ENCODE results near the gene IFT25. TPM values are rescaled to one million over a fixed set of nuclear protein-coding genes. Genes with fewer than 3 reads are reported as not detected.

The IFT25 gene
- total and polyA plus RNA-seq, 2 of the 13 experiments (the other 11 are each of a cell fraction or from before 2014, with no cell fraction given), result 19.7 to 48.0 TPM

GRCh38 chr1:53956308-53957168 is 11.0 kb upstream of the IFT25 start (continued):
- TF ChIP-seq TEAD3 (CRISPR knock-in tag; optimal IDR thresholded peaks at IDR 0.05; ENCODE audit: borderline replicate concordance) (no peak), ZNF782 (CRISPR knock-in tag; IDR thresholded peaks at IDR 0.05; ENCODE audit: borderline replicate concordance) (no peak), TBP (CRISPR knock-in tag; IDR thresholded peaks at IDR 0.05) (no peak), ZNF34 (CRISPR knock-in tag; IDR thresholded peaks at IDR 0.05; ENCODE audit: borderline replicate concordance) (no peak), RFX3 (CRISPR knock-in tag; IDR thresholded peaks at IDR 0.05) (no peak)

GRCh38 chr1:53954128-53954527 is 8.6 kb upstream of the IFT25 start:
- in situ Hi-C loops (cut with HindIII; ENCODE audit: extremely low pct_ligation_motif_present, low pct_unique_long_range_greater_than_20kb) (no loop called here), intact Hi-C loops (cut with micrococcal nuclease; ENCODE audit: unreplicated experiment) (no loop called here)
- ChIA-PET POLR2A (interaction anchor here (1.2 kb wide), 1 partner anchor 8 kb away, joined by 5 read pairs; the partner anchor contains the start of genes IFT25 and LRRC42), CTCF (ENCODE audit: low intra/inter-chr PET ratio, low total read pairs) (no interaction called here)
- FAIRE-seq (no peak), ATAC-seq (no peak), DNase-seq (ENCODE audit: low spot score) (no peak)
- H3K79me2 ChIP-seq (ENCODE audit: insufficient read depth, low read length), result peaks cover 18% of the 10 kb centered on the region
- no peak overlapping the region for H3K4me3 ChIP-seq (replicated peaks in 1 of 3; ENCODE audit: insufficient read depth in 1 of 3, low read depth in 2 of 3, low read length in 3 of 3)
- no peaks in the 10 kb centered on the region for H3K9me3 ChIP-seq (ENCODE audit: low read length)
- peaks cover 11 to 62% of the 10 kb centered on the region in 2 experiments for H3K36me3 ChIP-seq (replicated peaks in 1 of 2; ENCODE audit: control insufficient read depth in 1 of 2, insufficient read depth in 2 of 2, low read length in 2 of 2)
- H4K20me1 ChIP-seq (ENCODE audit: insufficient read depth, low read length), result no peaks in the 10 kb centered on the region
- WGBS (ENCODE audit: low lambda C conversion rate), result 93% methylated on average over 2 of the region's 2 CpGs
- no TSS peak for BruUV-seq (replicated peaks)
- H2AFZ ChIP-seq (ENCODE audit: low read length), result no peak overlapping the region
- no peak overlapping the region for H3K4me2 ChIP-seq (ENCODE audit: low read depth, low read length)
- no peaks in the 10 kb centered on the region for H3K27me3 ChIP-seq (ENCODE audit: control insufficient read depth in 1 of 2, insufficient read depth in 2 of 2, low read length in 2 of 2)
- H3K27ac ChIP-seq (ENCODE audit: extremely low read length, insufficient read depth, low read length), result no peak overlapping the region
- H3K4me1 ChIP-seq (ENCODE audit: insufficient read depth, low read length), result peaks cover 43% of the 10 kb centered on the region
- no peak overlapping the region for H3K9ac ChIP-seq (ENCODE audit: insufficient read depth, low read depth, low read length)
- TF ChIP-seq STAT6 (CRISPR knock-in tag; IDR thresholded peaks at IDR 0.05; ENCODE audit: borderline replicate concordance), result no peak
- TF ChIP-seq ZFP41 (CRISPR knock-in tag; IDR thresholded peaks at IDR 0.05; ENCODE audit: borderline replicate concordance), result no peak
- TF ChIP-seq ZNF12 (CRISPR knock-in tag; IDR thresholded peaks at IDR 0.05), result no peak
- no peak for TF ChIP-seq ZNF607 (CRISPR knock-in tag; IDR thresholded peaks at IDR 0.05; ENCODE audit: borderline replicate concordance)
- no peak for TF ChIP-seq TOE1 (CRISPR knock-in tag; IDR thresholded peaks at IDR 0.05)
- no peak for TF ChIP-seq ZBTB46 (CRISPR knock-in tag; IDR thresholded peaks at IDR 0.05; ENCODE audit: borderline replicate concordance)
- TF ChIP-seq TBX3 (IDR thresholded peaks at IDR 0.05; ENCODE audit: borderline replicate concordance), result no peak
- TF ChIP-seq NR3C1 (CRISPR knock-in tag; IDR thresholded peaks at IDR 0.05), result no peak
- no peak for TF ChIP-seq HNRNPH1 (optimal IDR thresholded peaks at IDR 0.05; ENCODE audit: low read depth, low read length)
- no peak for TF ChIP-seq CCAR2 (optimal IDR thresholded peaks at IDR 0.05; ENCODE audit: low read depth, low read length)

Measured in HepG2 (cell line).